Mesenchymal stem cell (in vitro differentiated cells and primary cell): ENCODE data around the gene CNTNAP2.
"Not testable (repeated sequence)": the region's sequence is repeated elsewhere in the genome, so short reads cannot be mapped to it uniquely, and the experiment has no call there.

Experiments used
- DNase-seq: peaks from one replicate; pipeline ENCODE4 v3.0.0-alpha.2; 2013
- H2AFZ ChIP-seq: one replicate; pipeline ENCODE4 v1.6.1; 2013; ENCODE audit warnings: low read depth, mild to moderate bottlenecking, control low read depth, inconsistent platforms, low read length, moderate library complexity
- H2AK5ac ChIP-seq: 2 replicates; pipeline ENCODE4 v1.6.1; 2013; ENCODE audit warnings: low read length, moderate library complexity, mild to moderate bottlenecking, inconsistent platforms; ENCODE audit not compliant: severe bottlenecking
- H2BK120ac ChIP-seq: one replicate; pipeline ENCODE4 v1.6.1; 2013; ENCODE audit warnings: low read depth, mild to moderate bottlenecking, inconsistent platforms, low read length, moderate library complexity
- H2BK12ac ChIP-seq, 2 experiments: one replicate each; pipeline ENCODE4 v1.6.1; 2013; ENCODE audit warnings: inconsistent platforms in 2 of 2, low read length in 2 of 2, mild to moderate bottlenecking in 2 of 2, moderate library complexity in 2 of 2, control low read depth in 1 of 2
- H2BK15ac ChIP-seq: one replicate; pipeline ENCODE4 v1.6.1; 2013; ENCODE audit warnings: mild to moderate bottlenecking, low read depth, inconsistent platforms; ENCODE audit not compliant: poor library complexity, severe bottlenecking
- H2BK5ac ChIP-seq: 2 replicates; pipeline ENCODE4 v1.6.1; 2013; ENCODE audit warnings: low read depth, mild to moderate bottlenecking, low read length, control low read depth, inconsistent platforms; ENCODE audit not compliant: poor library complexity, severe bottlenecking
- H3K14ac ChIP-seq, 2 experiments: one replicate each; pipeline ENCODE4 v1.6.1; 2013; ENCODE audit warnings: inconsistent platforms in 2 of 2, low read length in 2 of 2, control low read depth in 1 of 2, mild to moderate bottlenecking in 1 of 2, moderate library complexity in 1 of 2
- H3K18ac ChIP-seq, 2 experiments: one replicate each; pipeline ENCODE4 v1.6.1; 2013; ENCODE audit warnings: inconsistent platforms in 2 of 2, low read length in 2 of 2, control low read depth in 1 of 2, low read depth in 1 of 2, mild to moderate bottlenecking in 1 of 2
- H3K23ac ChIP-seq, 2 experiments: one replicate each; pipeline ENCODE4 v1.6.1; 2013; ENCODE audit warnings: inconsistent platforms in 2 of 2, low read length in 2 of 2, mild to moderate bottlenecking in 2 of 2, moderate library complexity in 2 of 2, control low read depth in 1 of 2
- H3K27ac ChIP-seq: 2 replicates; pipeline ENCODE4 v1.5.1; 2013; ENCODE audit warnings: mild to moderate bottlenecking, moderate library complexity, low read length, control low read depth, inconsistent platforms; ENCODE audit not compliant: poor library complexity, severe bottlenecking
- H3K27me3 ChIP-seq, 2 experiments: 2 replicates each; pipeline versions ENCODE4 v1.6.1 to v1.7.0; 2013; ENCODE audit warnings: low read length in 2 of 2, mild to moderate bottlenecking in 2 of 2, moderate library complexity in 2 of 2, control low read depth in 1 of 2, inconsistent platforms in 1 of 2; ENCODE audit not compliant: control insufficient read depth in 1 of 2, insufficient read depth in 1 of 2
- H3K36me3 ChIP-seq, 2 experiments: 2 replicates each; pipeline versions ENCODE4 v1.6.1 to v1.7.0; 2013; ENCODE audit warnings: low read length in 2 of 2, control low read depth in 1 of 2, inconsistent platforms in 1 of 2, low read depth in 1 of 2, mild to moderate bottlenecking in 1 of 2; ENCODE audit not compliant: insufficient read depth in 2 of 2, control insufficient read depth in 1 of 2
- H3K4ac ChIP-seq, 2 experiments: one replicate each; pipeline ENCODE4 v1.6.1; 2013; ENCODE audit warnings: inconsistent platforms in 2 of 2, low read length in 2 of 2, mild to moderate bottlenecking in 2 of 2, moderate library complexity in 2 of 2, control low read depth in 1 of 2, low read depth in 1 of 2
- H3K4me1 ChIP-seq: 2 replicates; pipeline ENCODE4 v1.6.1; 2013; ENCODE audit warnings: low read depth, low read length, control low read depth; ENCODE audit not compliant: control insufficient read depth, insufficient read depth
- H3K4me2 ChIP-seq: 2 replicates; pipeline ENCODE4 v1.6.1; 2013; ENCODE audit warnings: low read length, mild to moderate bottlenecking, inconsistent platforms; ENCODE audit not compliant: poor library complexity, severe bottlenecking
- H3K4me3 ChIP-seq, 2 experiments: 2 replicates each; pipeline versions ENCODE4 v1.5.1 to v1.7.0; 2013; ENCODE audit warnings: low read length in 2 of 2, mild to moderate bottlenecking in 2 of 2, control low read depth in 1 of 2, low read depth in 1 of 2; ENCODE audit not compliant: insufficient read depth in 1 of 2
- H3K79me1 ChIP-seq: replicated peaks from 2 replicates; pipeline ENCODE4 v1.6.1; 2013; ENCODE audit warnings: mild to moderate bottlenecking, control low read depth, low read length, inconsistent platforms; ENCODE audit not compliant: poor library complexity, severe bottlenecking
- H3K9ac ChIP-seq: 2 replicates; pipeline ENCODE4 v1.7.0; 2013; ENCODE audit warnings: mild to moderate bottlenecking, low read length, moderate library complexity
- H3K9me3 ChIP-seq: 2 replicates; pipeline ENCODE4 v1.7.0; 2013; ENCODE audit warnings: mild to moderate bottlenecking, low read length; ENCODE audit not compliant: control insufficient read depth
- H4K8ac ChIP-seq: one replicate; pipeline ENCODE4 v1.6.1; 2013; ENCODE audit warnings: inconsistent platforms, mild to moderate bottlenecking, low read length, moderate library complexity
- H4K91ac ChIP-seq: one replicate; pipeline ENCODE4 v1.6.1; 2013; ENCODE audit warnings: mild to moderate bottlenecking, low read length, inconsistent platforms
- WGBS: methylation state at CpG from one replicate; pipeline ENCODE4 v1.1.7; 2013; ENCODE audit warnings: mixed read lengths; 5-methylcytosine and 5-hydroxymethylcytosine counted together

The CNTNAP2 gene

DNA sequence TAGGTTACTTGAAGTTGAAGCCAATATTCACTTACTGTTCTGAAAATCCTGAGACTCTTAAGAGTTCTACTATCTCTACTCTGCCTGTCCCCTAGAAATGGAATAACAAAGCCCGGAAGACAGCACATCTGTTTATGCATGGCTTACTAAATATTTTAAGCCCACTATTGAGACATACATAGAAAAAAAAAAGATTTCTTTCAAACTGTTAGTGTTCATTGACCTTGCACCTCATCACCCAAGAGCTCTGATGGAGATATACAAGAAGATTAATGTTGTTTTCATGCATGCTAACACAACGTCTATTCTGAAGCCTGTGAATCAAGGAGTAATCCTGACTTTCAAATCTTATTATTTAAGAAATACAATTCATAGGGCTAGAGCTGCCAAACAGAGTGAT, 1614.7 kb downstream of the CNTNAP2 start:
- H3K9me3 ChIP-seq = peaks cover 3% of the 10 kb centered on the region
- no peak overlapping the region for H3K9ac ChIP-seq
- 100% methylated on average over 1 of the region's 2 CpGs for WGBS
- no peak overlapping the region for H2AK5ac ChIP-seq
- H3K4me3 ChIP-seq = no peak overlapping the region
- no peaks in the 10 kb centered on the region for H3K27me3 ChIP-seq
- no peaks in the 10 kb centered on the region for H3K79me1 ChIP-seq
- H3K23ac ChIP-seq = no peak overlapping the region
- H2BK120ac ChIP-seq = no peak overlapping the region
- no peaks in the 10 kb centered on the region for H3K4me1 ChIP-seq
- DNase-seq = no peak
- H3K4ac ChIP-seq = no peak overlapping the region
- H3K4me2 ChIP-seq = no peak overlapping the region
- H3K18ac ChIP-seq = no peak overlapping the region
- no peak overlapping the region for H2BK15ac ChIP-seq
- no peak overlapping the region for H4K91ac ChIP-seq
- H3K36me3 ChIP-seq = no peaks in the 10 kb centered on the region
- H3K27ac ChIP-seq = no peak overlapping the region
- no peak overlapping the region for H2BK12ac ChIP-seq
- H3K14ac ChIP-seq = no peak overlapping the region
- H2BK5ac ChIP-seq = no peak overlapping the region
- H4K8ac ChIP-seq = no peak overlapping the region
- no peak overlapping the region for H2AFZ ChIP-seq

GRCh38 chr7:147737559-147738214, 1621.1 kb downstream of the CNTNAP2 start:
- H4K91ac ChIP-seq, H2BK15ac ChIP-seq, H2AK5ac ChIP-seq, H3K23ac ChIP-seq, H2BK120ac ChIP-seq, H3K4me2 ChIP-seq, H2BK12ac ChIP-seq, DNase-seq, H3K4me3 ChIP-seq, H3K36me3 ChIP-seq, H3K9ac ChIP-seq, H2AFZ ChIP-seq, H3K4me1 ChIP-seq, H3K27me3 ChIP-seq, H3K27ac ChIP-seq, H3K4ac ChIP-seq, H3K79me1 ChIP-seq, H3K14ac ChIP-seq, H2BK5ac ChIP-seq, H4K8ac ChIP-seq, H3K18ac ChIP-seq, H3K9me3 ChIP-seq: not testable (repeated sequence)
- 90% methylated on average over 18 of the region's 18 CpGs for WGBS

DNA sequence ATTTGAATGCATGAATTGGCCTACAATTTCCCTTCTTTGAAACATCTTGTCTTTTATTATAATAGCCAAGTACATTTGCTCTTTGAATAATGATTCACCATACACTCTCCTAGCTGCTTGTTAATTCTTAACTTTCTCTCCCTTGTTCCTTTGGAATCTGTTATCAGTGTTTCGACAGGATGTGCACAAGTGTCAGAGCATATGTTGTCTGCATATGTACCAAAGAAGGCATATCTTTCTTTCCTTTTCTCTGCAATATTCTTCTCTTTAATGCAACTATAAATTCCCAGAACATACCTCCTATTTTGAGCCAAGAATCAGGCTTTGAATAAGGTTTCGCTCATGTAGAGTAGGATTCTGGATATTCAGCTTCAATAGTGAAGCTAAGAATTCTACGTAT, 1625.7 kb downstream of the CNTNAP2 start:
- H3K9me3 ChIP-seq = peaks cover 8% of the 10 kb centered on the region
- no peaks in the 10 kb centered on the region for H3K79me1 ChIP-seq
- H3K9ac ChIP-seq = no peak overlapping the region
- H3K4ac ChIP-seq = no peak overlapping the region
- H4K91ac ChIP-seq = no peak overlapping the region
- H3K27me3 ChIP-seq = no peaks in the 10 kb centered on the region
- no peaks in the 10 kb centered on the region for H3K36me3 ChIP-seq
- H2BK15ac ChIP-seq = no peak overlapping the region
- H4K8ac ChIP-seq = no peak overlapping the region
- peak overlapping the region; percentile 33 for H3K27ac ChIP-seq
- H3K23ac ChIP-seq = no peak overlapping the region
- no peak overlapping the region for H3K4me2 ChIP-seq
- H2BK5ac ChIP-seq = no peak overlapping the region
- no peak overlapping the region for H2BK12ac ChIP-seq
- H2AK5ac ChIP-seq = no peak overlapping the region
- H2AFZ ChIP-seq = no peak overlapping the region
- no peak for DNase-seq
- peaks cover 5% of the 10 kb centered on the region for H3K4me1 ChIP-seq
- no peak overlapping the region for H2BK120ac ChIP-seq
- H3K14ac ChIP-seq = no peak overlapping the region
- WGBS = 88% methylated on average over 1 of the region's 3 CpGs
- no peak overlapping the region for H3K18ac ChIP-seq
- H3K4me3 ChIP-seq = no peak overlapping the region

DNA sequence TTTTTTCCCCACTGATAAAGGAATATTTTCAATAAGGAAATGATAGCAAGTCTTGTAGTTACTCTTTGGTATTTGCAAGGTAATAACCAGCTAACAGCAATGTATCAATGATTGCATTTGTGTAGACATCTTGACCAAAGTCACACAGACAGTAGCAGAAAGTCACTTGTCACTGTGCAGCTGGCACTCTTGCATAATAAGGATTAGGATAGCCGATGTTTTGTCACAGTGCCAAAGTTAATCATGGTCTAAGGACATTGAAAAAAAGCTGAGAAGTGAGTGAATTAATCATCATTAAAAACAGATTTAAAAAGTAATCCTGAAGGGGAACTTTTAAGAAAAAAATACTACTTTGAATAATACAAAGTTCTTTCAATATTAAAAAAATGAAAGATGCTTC, 1639.7 kb downstream of the CNTNAP2 start:
- Histone ChIP-seq H3K4me2 (no peak overlapping the region), H3K4ac (no peak overlapping the region), H2AFZ (no peak overlapping the region), H2BK12ac (no peak overlapping the region), H3K14ac (no peak overlapping the region), H2BK15ac (no peak overlapping the region), H2AK5ac (no peak overlapping the region), H2BK120ac (no peak overlapping the region), H3K79me1 (no peaks in the 10 kb centered on the region), H3K36me3 (no peaks in the 10 kb centered on the region), H3K27me3 (no peaks in the 10 kb centered on the region), H3K9ac (no peak overlapping the region), H3K23ac (no peak overlapping the region), H3K9me3 (peaks cover 11% of the 10 kb centered on the region), H3K27ac (no peak overlapping the region), H4K8ac (no peak overlapping the region), H3K4me3 (no peak overlapping the region), H3K18ac (no peak overlapping the region), H4K91ac (no peak overlapping the region), H3K4me1 (no peaks in the 10 kb centered on the region), H2BK5ac (no peak overlapping the region)
- no CpG with 5 or more reads among the region's 1 CpG for WGBS
- DNase-seq = no peak
